SH-SY5Y (cell line): ENCODE data around the gene HEPHL1.

ENCODE experiments used
- GATA2 ChIP-seq: IDR thresholded peaks from 2 replicates; pipeline ENCODE4 v1.6.1; 2011; ENCODE audit warnings: mild to moderate bottlenecking, low read depth, low read length
- GATA3 ChIP-seq: IDR thresholded peaks from 2 replicates; pipeline ENCODE4 v1.6.1; 2011; ENCODE audit warnings: low read depth, mild to moderate bottlenecking, low read length, moderate library complexity

- TF ChIP-seq GATA3, result no peak
- TF ChIP-seq GATA2, result no peak
These were observed 2.7 kb downstream of the HEPHL1 start for GRCh38 chr11:94023856-94024255.
